HEK293 (cell line): ENCODE data around the gene MAP2.

Source experiments
- CTCF ChIA-PET: fragments of 350-600 bp; formaldehyde crosslinking; extraction: SDS; loops from one replicate; lab custom pipeline; 2021; ENCODE audit warnings: antibody characterized with exemption; lab: Yijun Ruan, JAX
- POLR2A ChIA-PET: fragments of 300-600 bp; formaldehyde crosslinking; extraction: SDS; loops from one replicate; lab custom pipeline; 2020; ENCODE audit warnings: antibody characterized with exemption, inconsistent platforms; lab: Yijun Ruan, JAX
- H3K27ac ChIP-seq: fragments of 200-500 bp; sonication (Bioruptor generic); 2 replicates; pipeline ENCODE4 v1.5.1; 2014; ENCODE audit warnings: low read depth, low read length, control low read depth, inconsistent platforms; ENCODE audit errors: extremely low read depth
- H3K36me3 ChIP-seq, 2 experiments: fragments of 200-500 bp in 1 of 2; sonication (Bioruptor generic) in 1 of 2; 1 replicate in 1 of 2; 2 replicates in 1 of 2; pipeline ENCODE4 v1.5.1; 2014 to 2017; ENCODE audit warnings: inconsistent platforms in 2 of 2, low read length in 2 of 2; ENCODE audit not compliant: control insufficient read depth in 2 of 2, insufficient read depth in 1 of 2
- H3K4me1 ChIP-seq: fragments of 200-500 bp; sonication (Bioruptor generic); 2 replicates; pipeline ENCODE4 v1.5.1; 2014; ENCODE audit warnings: mild to moderate bottlenecking, low read length, inconsistent platforms; ENCODE audit not compliant: control insufficient read depth, insufficient read depth
- H3K4me3 ChIP-seq: 2 replicates; pipeline ENCODE4 v1.5.1; 2011; ENCODE audit warnings: low read depth, mild to moderate bottlenecking, control low read depth, low read length, moderate library complexity
- H3K9me3 ChIP-seq: fragments of 200-500 bp; sonication (Bioruptor generic); 2 replicates; pipeline ENCODE4 v1.5.1; 2014; ENCODE audit warnings: low read depth, low read length, inconsistent platforms; ENCODE audit not compliant: control insufficient read depth, insufficient read depth
- GLI4 ChIP-seq: fragments of 450-650 bp; formaldehyde crosslinking; IDR thresholded peaks from 2 replicates; pipeline ENCODE4 v1.5.1; 2016; ENCODE audit warnings: missing biosample characterization, missing genetic modification characterization
- KLF10 ChIP-seq: fragments of 450-650 bp; IDR thresholded peaks from 2 replicates; pipeline ENCODE4 v1.5.1; 2018; ENCODE audit warnings: missing biosample characterization, mild to moderate bottlenecking, missing genetic modification characterization
- KLF9 ChIP-seq: fragments of 450-650 bp; formaldehyde crosslinking; IDR thresholded peaks from 2 replicates; pipeline ENCODE4 v1.5.1; 2016; ENCODE audit warnings: missing biosample characterization, missing genetic modification characterization, low read depth
- MYNN ChIP-seq: fragments of 450-650 bp; formaldehyde crosslinking; IDR thresholded peaks from 2 replicates; pipeline ENCODE4 v1.5.1; 2016; ENCODE audit warnings: missing biosample characterization, missing genetic modification characterization, borderline replicate concordance
- OSR2 ChIP-seq: fragments of 450-650 bp; formaldehyde crosslinking; IDR thresholded peaks from 2 replicates; pipeline ENCODE4 v1.5.1; 2016; ENCODE audit warnings: missing biosample characterization, missing genetic modification characterization
- PRDM1 ChIP-seq: fragments of 450-650 bp; formaldehyde crosslinking; IDR thresholded peaks from 2 replicates; pipeline ENCODE4; 2016; ENCODE audit warnings: missing biosample characterization, missing genetic modification characterization
- REPIN1 ChIP-seq: fragments of 450-650 bp; formaldehyde crosslinking; IDR thresholded peaks from 2 replicates; pipeline ENCODE4 v1.5.1; 2017; ENCODE audit warnings: missing biosample characterization, missing genetic modification characterization, low read depth
- TRIM28 ChIP-seq: IDR thresholded peaks from 2 replicates; pipeline ENCODE4 v1.6.1; 2011; ENCODE audit warnings: low read length, control low read depth, borderline replicate concordance
- ZBTB1 ChIP-seq: fragments of 450-650 bp; formaldehyde crosslinking; IDR thresholded peaks from 2 replicates; pipeline ENCODE4 v1.5.1; 2016; ENCODE audit warnings: missing biosample characterization, missing genetic modification characterization
- ZBTB48 ChIP-seq: fragments of 450-650 bp; formaldehyde crosslinking; IDR thresholded peaks from 2 replicates; pipeline ENCODE4 v1.5.1; 2016; ENCODE audit warnings: missing biosample characterization, missing genetic modification characterization
- ZNF10 ChIP-seq: fragments of 450-650 bp; formaldehyde crosslinking; IDR thresholded peaks from 2 replicates; pipeline ENCODE4 v1.5.1; 2017; ENCODE audit warnings: missing biosample characterization, missing genetic modification characterization
- ZNF16 ChIP-seq: fragments of 450-650 bp; formaldehyde crosslinking; IDR thresholded peaks from 2 replicates; pipeline ENCODE4 v1.5.1; 2016; ENCODE audit warnings: low read depth, missing biosample characterization, missing genetic modification characterization
- ZNF2 ChIP-seq: fragments of 450-650 bp; formaldehyde crosslinking; IDR thresholded peaks from 2 replicates; pipeline ENCODE4 v1.5.1; 2016; ENCODE audit warnings: missing biosample characterization, missing genetic modification characterization
- ZNF311 ChIP-seq: fragments of 450-650 bp; formaldehyde crosslinking; IDR thresholded peaks from 2 replicates; pipeline ENCODE4 v1.5.1; 2017; ENCODE audit warnings: missing biosample characterization, missing genetic modification characterization, borderline replicate concordance
- ZNF529 ChIP-seq: fragments of 450-650 bp; formaldehyde crosslinking; IDR thresholded peaks from 2 replicates; pipeline ENCODE4 v1.5.1; 2017; ENCODE audit warnings: missing genetic modification characterization, missing biosample characterization; ENCODE audit not compliant: insufficient replicate concordance
- ZNF555 ChIP-seq: fragments of 450-650 bp; formaldehyde crosslinking; conservative IDR thresholded peaks from 2 replicates; pipeline ENCODE4 v1.5.1; 2017; ENCODE audit warnings: missing biosample characterization, mild to moderate bottlenecking, missing genetic modification characterization, inconsistent platforms
- ZNF658 ChIP-seq: fragments of 450-650 bp; formaldehyde crosslinking; IDR thresholded peaks from 2 replicates; pipeline ENCODE4; 2016; ENCODE audit warnings: missing biosample characterization, missing genetic modification characterization
- ZNF670 ChIP-seq: fragments of 450-650 bp; formaldehyde crosslinking; IDR thresholded peaks from 2 replicates; pipeline ENCODE4 v1.5.1; 2016; ENCODE audit warnings: missing biosample characterization, missing genetic modification characterization, low read depth
- ZSCAN23 ChIP-seq: fragments of 450-650 bp; formaldehyde crosslinking; IDR thresholded peaks from 2 replicates; pipeline ENCODE4 v1.5.1; 2016; ENCODE audit warnings: missing biosample characterization, missing genetic modification characterization
- TF ChIP-seq, protein P1 (sequence below): fragments of 450-650 bp; formaldehyde crosslinking; IDR thresholded peaks from 2 replicates; pipeline ENCODE4; 2016; ENCODE audit warnings: missing biosample characterization, missing genetic modification characterization
- TF ChIP-seq, protein P2 (sequence below): fragments of 450-650 bp; formaldehyde crosslinking; IDR thresholded peaks from 2 replicates; pipeline ENCODE4 v1.5.1; 2016; ENCODE audit warnings: missing biosample characterization, missing genetic modification characterization
- TF ChIP-seq, protein P3 (sequence below): fragments of 450-650 bp; formaldehyde crosslinking; IDR thresholded peaks from 2 replicates; pipeline ENCODE4 v1.5.1; 2017; ENCODE audit warnings: missing biosample characterization, missing genetic modification characterization
- TF ChIP-seq, protein P4 (sequence below): fragments of 450-650 bp; formaldehyde crosslinking; IDR thresholded peaks from 2 replicates; pipeline ENCODE4 v1.5.1; 2017; ENCODE audit warnings: missing biosample characterization, missing genetic modification characterization

The MAP2 gene

DNA sequence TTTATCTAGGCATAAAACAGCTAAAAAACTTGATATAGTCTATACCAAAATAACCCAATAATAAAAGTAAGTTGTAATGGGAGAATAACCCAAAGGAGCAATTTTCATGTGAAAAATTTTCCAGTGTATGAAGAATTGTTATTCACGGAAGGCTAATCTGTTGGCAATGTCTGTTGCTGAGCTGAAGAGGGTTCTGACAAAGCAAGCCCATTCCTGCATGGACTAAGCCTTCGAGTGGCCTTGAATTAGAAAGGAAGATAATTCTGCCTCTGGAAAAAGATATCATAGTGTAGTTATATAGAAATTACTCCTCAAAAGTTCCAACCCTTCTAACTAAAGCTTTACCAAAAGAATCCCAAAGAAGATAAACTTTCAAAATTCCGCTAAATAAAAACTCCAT is 101.5 kb downstream of the MAP2 start:
- H3K27ac ChIP-seq, result no peak overlapping the region
- H3K4me1 ChIP-seq, result peaks cover 6% of the 10 kb centered on the region; the same call in 1 of the 2 replicates
- ChIA-PET CTCF (interaction anchor here (0.6 to 0.8 kb wide), 2 partner anchors 62 to 100 kb away, joined by 3 to 4 read pairs; no protein-coding TSS in a partner anchor), POLR2A (no interaction called here)
- no peaks in the 10 kb centered on the region for H3K9me3 ChIP-seq
- H3K4me3 ChIP-seq, result no peak overlapping the region
- H3K36me3 ChIP-seq, result no peaks in the 10 kb centered on the region
- TF ChIP-seq ZNF2, result no peak
- TF ChIP-seq KLF10 (tag by site-specific recombination), result no peak
- TF ChIP-seq TRIM28, result no peak
- no peak for TF ChIP-seq KLF9 (tag by site-specific recombination)
- TF ChIP-seq MYNN (tag by site-specific recombination), result no peak
- TF ChIP-seq ZNF311 (tag by site-specific recombination), result no peak
- no peak for TF ChIP-seq ZNF10
- no peak for TF ChIP-seq ZNF555 (tag by site-specific recombination)
- TF ChIP-seq, protein P1, sequence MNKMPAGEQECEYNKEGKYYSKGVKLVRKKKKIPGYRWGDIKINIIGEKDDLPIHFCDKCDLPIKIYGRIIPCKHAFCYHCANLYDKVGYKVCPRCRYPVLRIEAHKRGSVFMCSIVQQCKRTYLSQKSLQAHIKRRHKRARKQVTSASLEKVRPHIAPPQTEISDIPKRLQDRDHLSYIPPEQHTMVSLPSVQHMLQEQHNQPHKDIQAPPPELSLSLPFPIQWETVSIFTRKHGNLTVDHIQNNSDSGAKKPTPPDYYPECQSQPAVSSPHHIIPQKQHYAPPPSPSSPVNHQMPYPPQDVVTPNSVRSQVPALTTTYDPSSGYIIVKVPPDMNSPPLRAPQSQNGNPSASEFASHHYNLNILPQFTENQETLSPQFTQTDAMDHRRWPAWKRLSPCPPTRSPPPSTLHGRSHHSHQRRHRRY (tag by site-specific recombination), result no peak
- TF ChIP-seq ZNF670 (tag by site-specific recombination), result no peak
- TF ChIP-seq, protein P2, sequence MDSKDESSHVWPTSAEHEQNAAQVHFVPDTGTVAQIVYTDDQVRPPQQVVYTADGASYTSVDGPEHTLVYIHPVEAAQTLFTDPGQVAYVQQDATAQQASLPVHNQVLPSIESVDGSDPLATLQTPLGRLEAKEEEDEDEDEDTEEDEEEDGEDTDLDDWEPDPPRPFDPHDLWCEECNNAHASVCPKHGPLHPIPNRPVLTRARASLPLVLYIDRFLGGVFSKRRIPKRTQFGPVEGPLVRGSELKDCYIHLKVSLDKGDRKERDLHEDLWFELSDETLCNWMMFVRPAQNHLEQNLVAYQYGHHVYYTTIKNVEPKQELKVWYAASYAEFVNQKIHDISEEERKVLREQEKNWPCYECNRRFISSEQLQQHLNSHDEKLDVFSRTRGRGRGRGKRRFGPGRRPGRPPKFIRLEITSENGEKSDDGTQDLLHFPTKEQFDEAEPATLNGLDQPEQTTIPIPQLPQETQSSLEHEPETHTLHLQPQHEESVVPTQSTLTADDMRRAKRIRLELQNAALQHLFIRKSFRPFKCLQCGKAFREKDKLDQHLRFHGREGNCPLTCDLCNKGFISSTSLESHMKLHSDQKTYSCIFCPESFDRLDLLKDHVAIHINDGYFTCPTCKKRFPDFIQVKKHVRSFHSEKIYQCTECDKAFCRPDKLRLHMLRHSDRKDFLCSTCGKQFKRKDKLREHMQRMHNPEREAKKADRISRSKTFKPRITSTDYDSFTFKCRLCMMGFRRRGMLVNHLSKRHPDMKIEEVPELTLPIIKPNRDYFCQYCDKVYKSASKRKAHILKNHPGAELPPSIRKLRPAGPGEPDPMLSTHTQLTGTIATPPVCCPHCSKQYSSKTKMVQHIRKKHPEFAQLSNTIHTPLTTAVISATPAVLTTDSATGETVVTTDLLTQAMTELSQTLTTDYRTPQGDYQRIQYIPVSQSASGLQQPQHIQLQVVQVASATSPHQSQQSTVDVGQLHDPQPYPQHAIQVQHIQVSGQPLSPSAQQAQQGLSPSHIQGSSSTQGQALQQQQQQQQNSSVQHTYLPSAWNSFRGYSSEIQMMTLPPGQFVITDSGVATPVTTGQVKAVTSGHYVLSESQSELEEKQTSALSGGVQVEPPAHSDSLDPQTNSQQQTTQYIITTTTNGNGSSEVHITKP (tag by site-specific recombination), result no peak
- TF ChIP-seq ZBTB48, result no peak
- TF ChIP-seq REPIN1 (tag by site-specific recombination), result no peak
- TF ChIP-seq ZNF529 (tag by site-specific recombination), result no peak
- TF ChIP-seq, protein P3, sequence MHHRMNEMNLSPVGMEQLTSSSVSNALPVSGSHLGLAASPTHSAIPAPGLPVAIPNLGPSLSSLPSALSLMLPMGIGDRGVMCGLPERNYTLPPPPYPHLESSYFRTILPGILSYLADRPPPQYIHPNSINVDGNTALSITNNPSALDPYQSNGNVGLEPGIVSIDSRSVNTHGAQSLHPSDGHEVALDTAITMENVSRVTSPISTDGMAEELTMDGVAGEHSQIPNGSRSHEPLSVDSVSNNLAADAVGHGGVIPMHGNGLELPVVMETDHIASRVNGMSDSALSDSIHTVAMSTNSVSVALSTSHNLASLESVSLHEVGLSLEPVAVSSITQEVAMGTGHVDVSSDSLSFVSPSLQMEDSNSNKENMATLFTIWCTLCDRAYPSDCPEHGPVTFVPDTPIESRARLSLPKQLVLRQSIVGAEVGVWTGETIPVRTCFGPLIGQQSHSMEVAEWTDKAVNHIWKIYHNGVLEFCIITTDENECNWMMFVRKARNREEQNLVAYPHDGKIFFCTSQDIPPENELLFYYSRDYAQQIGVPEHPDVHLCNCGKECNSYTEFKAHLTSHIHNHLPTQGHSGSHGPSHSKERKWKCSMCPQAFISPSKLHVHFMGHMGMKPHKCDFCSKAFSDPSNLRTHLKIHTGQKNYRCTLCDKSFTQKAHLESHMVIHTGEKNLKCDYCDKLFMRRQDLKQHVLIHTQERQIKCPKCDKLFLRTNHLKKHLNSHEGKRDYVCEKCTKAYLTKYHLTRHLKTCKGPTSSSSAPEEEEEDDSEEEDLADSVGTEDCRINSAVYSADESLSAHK (tag by site-specific recombination), result no peak
- TF ChIP-seq ZSCAN23 (tag by site-specific recombination), result no peak
- no peak for TF ChIP-seq ZBTB1 (tag by site-specific recombination)
- TF ChIP-seq GLI4 (tag by site-specific recombination), result no peak

DNA sequence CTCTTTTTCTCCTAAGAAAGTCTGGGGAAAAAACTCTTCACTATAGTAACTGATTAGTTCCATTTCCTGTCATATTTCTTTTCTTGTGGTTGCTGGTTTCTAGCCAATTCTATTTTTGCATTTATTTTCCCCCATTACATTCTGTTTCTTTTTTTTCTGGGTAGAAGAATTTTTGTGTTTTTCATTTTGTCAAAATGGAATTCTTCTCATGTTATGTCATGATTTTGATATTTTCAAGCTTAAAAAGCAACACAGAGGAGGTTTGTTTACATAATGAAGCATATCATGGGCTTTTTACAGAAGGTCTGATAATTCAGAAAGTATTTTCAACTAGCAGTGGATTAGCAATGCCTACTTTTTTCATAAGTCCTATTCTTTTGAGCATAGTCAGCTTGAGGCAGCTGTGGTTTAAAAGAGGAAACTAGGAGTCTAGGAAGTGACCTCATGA is 102.0 kb downstream of the MAP2 start:
- Histone ChIP-seq H3K4me1 (peaks cover 6% of the 10 kb centered on the region; the same call in 1 of the 2 replicates), H3K4me3 (no peak overlapping the region), H3K27ac (no peak overlapping the region), H3K9me3 (no peaks in the 10 kb centered on the region), H3K36me3 (no peaks in the 10 kb centered on the region)
- CTCF ChIA-PET, result interaction anchor here (0.6 to 0.8 kb wide), 2 partner anchors 63 to 101 kb away, joined by 3 to 4 read pairs; no protein-coding TSS in a partner anchor
- POLR2A ChIA-PET, result no interaction called here
- TF ChIP-seq OSR2 (tag by site-specific recombination) (no peak), PRDM1 (tag by site-specific recombination) (no peak), ZNF658 (no peak), ZNF16 (tag by site-specific recombination) (no peak)
- TF ChIP-seq, protein P4, sequence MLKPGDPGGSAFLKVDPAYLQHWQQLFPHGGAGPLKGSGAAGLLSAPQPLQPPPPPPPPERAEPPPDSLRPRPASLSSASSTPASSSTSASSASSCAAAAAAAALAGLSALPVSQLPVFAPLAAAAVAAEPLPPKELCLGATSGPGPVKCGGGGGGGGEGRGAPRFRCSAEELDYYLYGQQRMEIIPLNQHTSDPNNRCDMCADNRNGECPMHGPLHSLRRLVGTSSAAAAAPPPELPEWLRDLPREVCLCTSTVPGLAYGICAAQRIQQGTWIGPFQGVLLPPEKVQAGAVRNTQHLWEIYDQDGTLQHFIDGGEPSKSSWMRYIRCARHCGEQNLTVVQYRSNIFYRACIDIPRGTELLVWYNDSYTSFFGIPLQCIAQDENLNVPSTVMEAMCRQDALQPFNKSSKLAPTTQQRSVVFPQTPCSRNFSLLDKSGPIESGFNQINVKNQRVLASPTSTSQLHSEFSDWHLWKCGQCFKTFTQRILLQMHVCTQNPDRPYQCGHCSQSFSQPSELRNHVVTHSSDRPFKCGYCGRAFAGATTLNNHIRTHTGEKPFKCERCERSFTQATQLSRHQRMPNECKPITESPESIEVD (tag by site-specific recombination), result peak; percentile 32; the same call in 1 of the 2 replicates
